IgD-negative memory B cell (primary cell): ENCODE data around the gene ASMTL. TPM values are rescaled to one million over a fixed set of nuclear protein-coding genes. Genes with fewer than 3 reads are reported as not detected.
"Not testable (repeated sequence)": the region's sequence is repeated elsewhere in the genome, so short reads cannot be mapped to it uniquely, and the experiment has no call there.

Source experiments
- H3K27ac Mint-ChIP-seq, 3 donors: one replicate each; pipeline ENCODE4 v1.8.0; 2020 to 2022; ENCODE audit warnings: mild to moderate bottlenecking in 3 of 3, mixed read lengths in 3 of 3, moderate library complexity in 1 of 3
- H3K27me3 Mint-ChIP-seq: one replicate; pipeline ENCODE4 v1.8.0; 2021; ENCODE audit warnings: mixed read lengths
- H3K36me3 Mint-ChIP-seq: one replicate; pipeline ENCODE4 v1.8.0; 2020; ENCODE audit warnings: mild to moderate bottlenecking, mixed read lengths
- H3K4me1 Mint-ChIP-seq, 3 donors: one replicate each; pipeline ENCODE4 v1.8.0; 2020 to 2022; ENCODE audit warnings: mixed read lengths in 3 of 3, mild to moderate bottlenecking in 1 of 3
- H3K4me3 Mint-ChIP-seq, 4 donors: one replicate each; pipeline ENCODE4 v1.8.0; 2020 to 2022; ENCODE audit warnings: mild to moderate bottlenecking in 4 of 4, mixed read lengths in 4 of 4, moderate library complexity in 3 of 4
- H3K9me3 Mint-ChIP-seq, 3 donors: one replicate each; pipeline ENCODE4 v1.8.0; 2020 to 2021; ENCODE audit warnings: mixed read lengths in 3 of 3, mild to moderate bottlenecking in 1 of 3
- polyA plus RNA-seq: library from polyadenylated mRNA; unstranded; fragments of 300-500 nt; fragmentation: Illumina TruSeq; gene quantifications from one replicate; pipeline ENCODE4 v1.2.3, GENCODE V29; 2021

Gene ASMTL
- polyA plus RNA-seq, 1 donor from 2014 or later = 50.1 TPM

DNA sequence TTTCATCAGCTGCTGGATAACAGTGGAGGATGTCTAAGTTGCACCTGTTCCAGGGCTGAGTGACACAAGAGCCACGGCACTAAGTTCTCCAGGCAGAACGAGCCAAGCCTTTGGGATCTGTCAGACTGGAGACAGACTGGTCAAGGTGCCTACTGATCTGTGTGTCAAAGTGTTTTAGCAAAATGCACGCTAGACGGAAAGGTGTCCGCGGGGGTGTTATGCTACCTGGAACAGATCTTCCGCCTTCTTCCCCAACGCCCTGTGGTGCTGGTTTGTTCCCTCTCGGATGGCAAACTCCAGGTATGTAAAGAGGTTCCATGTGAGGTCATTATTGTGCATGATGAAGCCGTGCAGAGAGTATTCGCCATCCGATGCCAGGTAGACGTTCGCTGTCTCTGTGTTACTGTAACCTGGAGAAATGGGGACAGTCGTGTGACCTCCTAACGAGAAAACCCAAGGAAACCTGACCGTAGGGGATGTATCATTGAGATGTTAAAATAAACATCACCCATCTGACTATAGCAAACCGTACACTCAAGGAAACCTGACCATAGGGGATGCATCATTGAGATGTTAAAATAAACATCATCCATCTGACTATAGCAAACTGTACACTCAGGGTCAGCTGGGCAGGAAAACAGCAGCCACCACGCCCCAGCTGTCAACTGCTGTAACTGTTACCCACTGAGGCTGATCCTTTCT, 31.1 kb downstream of the ASMTL start:
- Mint-ChIP-seq H3K27ac (no peak overlapping the region), H3K4me3 (no peak overlapping the region), H3K4me1 (peaks cover 0 to 4% (median 0%) of the 10 kb centered on the region in 3 donors), H3K27me3 (no peaks in the 10 kb centered on the region), H3K9me3 (peaks cover 0 to 4% (median 3%) of the 10 kb centered on the region in 3 donors), H3K36me3 (peaks cover 11% of the 10 kb centered on the region)

DNA sequence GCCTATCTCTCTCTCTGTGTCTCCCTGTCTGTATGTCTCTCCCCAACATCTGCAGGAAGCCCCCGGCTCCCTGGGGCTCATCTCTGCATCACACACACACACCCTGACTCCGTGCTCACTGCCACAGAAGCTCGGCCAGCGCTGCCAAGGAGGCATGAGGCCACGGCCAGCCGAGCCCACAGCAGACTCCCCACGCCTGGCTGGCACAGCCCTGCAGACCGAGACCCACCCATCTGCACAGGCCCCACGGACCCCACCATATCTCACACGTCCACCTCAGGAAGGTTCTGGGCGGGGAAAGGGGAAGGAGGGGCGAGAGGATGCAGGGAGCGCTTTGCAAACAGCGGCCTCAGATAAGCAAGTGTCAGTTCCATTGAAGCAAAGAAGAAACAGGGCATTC, 32.3 kb downstream of the ASMTL start:
- Mint-ChIP-seq H3K27me3 (no peaks in the 10 kb centered on the region), H3K36me3 (peaks cover 11% of the 10 kb centered on the region), H3K4me1 (peaks cover 0 to 4% (median 0%) of the 10 kb centered on the region in 3 donors), H3K4me3 (no peak overlapping the region), H3K9me3 (peaks cover 0 to 4% (median 3%) of the 10 kb centered on the region in 3 donors), H3K27ac (peak overlapping the region in 1 of 3 donors; percentile 30)

DNA sequence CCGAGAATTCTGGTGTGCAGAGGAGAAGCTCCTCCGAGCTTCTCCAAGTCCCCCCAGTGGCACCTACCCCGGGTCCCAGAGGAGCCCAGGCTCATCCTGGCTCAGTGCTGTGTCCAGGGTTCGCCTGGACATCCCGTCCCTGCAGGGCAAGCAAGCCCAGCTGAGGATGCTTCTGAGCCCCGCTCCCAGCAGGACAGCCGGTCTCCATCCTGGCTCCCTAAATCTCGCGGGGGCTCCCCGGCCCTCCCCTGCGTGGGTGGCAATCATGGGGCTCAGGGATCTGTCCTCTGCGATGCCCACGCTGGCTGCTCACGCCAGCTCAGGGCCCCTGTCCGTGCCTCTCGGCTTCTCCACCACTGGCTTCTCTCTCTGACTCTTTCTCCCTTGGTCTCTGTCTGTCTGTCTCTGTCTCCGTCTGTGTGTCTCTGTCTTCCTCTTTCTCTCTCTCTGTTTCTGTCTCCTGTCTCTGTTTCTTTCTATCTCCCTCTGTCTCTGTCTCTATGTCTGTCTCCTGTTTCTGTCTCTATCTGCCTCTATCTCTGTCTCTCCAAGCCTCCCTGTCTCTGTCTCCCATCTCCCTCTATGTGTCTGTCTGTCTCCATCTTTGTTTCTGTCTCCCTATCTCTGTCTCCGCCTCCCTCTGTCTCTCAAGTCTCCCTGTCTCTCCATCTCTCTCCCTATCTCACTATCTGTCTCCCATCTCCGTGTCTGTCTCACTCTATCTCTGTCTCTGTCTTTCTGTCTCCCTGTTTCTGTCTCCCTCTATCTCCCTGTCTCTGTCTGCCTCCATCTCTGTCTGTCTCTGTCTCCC, 33.0 kb downstream of the ASMTL start:
- peak overlapping the region in 1 of 4 donors; percentile 48 for H3K4me3 Mint-ChIP-seq

DNA sequence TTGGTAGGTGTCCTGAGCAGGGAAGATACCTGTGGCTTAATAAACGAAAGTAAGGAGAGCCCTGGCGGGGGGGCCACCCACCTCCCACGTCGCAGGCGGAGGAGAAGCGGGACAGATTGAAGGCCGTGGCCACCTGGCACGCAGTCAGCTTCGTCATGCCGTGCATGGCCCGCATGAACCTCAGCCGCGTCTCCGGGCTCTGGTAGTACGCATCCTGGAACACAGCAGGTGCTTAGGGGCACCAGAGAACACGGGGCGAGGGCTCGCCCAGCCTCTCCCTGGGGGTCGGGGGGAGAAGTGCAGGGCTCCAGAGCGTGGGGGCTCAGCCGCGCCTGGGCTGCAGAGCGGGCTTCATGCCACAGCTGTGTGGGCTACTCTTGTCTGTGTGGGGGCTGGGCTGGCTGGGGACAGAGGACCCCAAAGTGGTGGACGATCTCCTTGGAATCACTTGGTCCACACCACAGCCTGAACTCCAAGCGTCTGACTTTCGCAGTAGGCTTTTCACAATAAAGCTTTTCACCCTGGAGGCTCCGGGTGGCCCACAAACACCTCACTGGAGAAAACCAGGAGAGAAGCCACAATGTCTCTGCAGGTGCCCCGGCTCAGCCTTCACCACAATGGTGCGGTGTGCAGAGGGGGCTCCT, 33.7 kb downstream of the ASMTL start:
- H3K4me1 Mint-ChIP-seq = peaks cover 0 to 4% (median 0%) of the 10 kb centered on the region in 3 donors
- H3K36me3 Mint-ChIP-seq = peaks cover 13% of the 10 kb centered on the region
- H3K4me3 Mint-ChIP-seq = no peak overlapping the region
- H3K27me3 Mint-ChIP-seq = no peaks in the 10 kb centered on the region
- H3K9me3 Mint-ChIP-seq = peaks cover 0 to 3% (median 3%) of the 10 kb centered on the region in 3 donors
- H3K27ac Mint-ChIP-seq = peak overlapping the region in 1 of 3 donors; percentile 10

More for the DNA sequence above, 33.0 kb downstream of the ASMTL start:
- peaks cover 11% of the 10 kb centered on the region for H3K36me3 Mint-ChIP-seq
- H3K27me3 Mint-ChIP-seq = no peaks in the 10 kb centered on the region
- peaks cover 0 to 4% (median 3%) of the 10 kb centered on the region in 3 donors for H3K9me3 Mint-ChIP-seq
- H3K27ac Mint-ChIP-seq = peak overlapping the region in 1 of 3 donors; percentile 30
- H3K4me1 Mint-ChIP-seq = peaks cover 0 to 4% (median 0%) of the 10 kb centered on the region in 3 donors

DNA sequence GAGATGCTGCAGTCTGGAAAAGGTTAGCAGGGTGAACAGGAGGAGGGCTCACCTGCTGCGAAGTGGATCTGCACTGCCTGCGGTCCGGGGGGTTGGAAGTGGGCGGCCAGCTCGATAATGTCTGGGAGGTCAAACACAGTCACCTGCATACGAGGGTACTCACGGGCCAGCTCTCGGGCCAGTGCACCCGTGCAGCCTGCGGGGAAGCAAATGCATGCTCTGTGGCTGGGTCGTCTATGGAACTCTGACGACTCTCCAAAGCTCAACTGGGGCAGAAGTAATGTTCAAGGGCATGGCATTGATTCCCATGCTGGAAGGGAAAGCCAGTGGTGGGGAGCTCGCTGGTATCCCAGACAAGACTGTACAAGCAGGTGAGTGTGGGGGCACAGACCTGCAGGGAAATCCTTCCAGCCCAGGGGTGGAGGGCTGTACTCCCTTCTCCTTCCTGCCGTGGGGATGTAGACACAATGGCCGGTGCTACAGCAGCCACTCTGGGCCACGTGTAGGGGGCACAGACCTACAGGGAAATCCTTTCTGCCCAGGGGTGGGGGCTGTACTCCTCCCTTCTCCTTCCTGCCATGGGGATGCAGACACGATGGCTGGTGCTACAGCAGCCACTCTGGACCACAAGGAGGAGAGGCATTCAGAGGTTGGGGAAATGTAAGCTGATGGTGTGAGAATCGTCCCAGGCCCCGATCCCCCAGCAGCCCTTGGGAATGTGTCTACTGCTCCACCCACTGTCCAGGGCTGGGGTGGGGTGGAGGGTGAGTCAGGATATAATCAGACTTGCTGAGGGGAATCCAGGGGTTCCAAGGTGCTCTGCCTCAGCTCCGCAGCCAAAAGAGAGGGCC, 34.6 kb downstream of the ASMTL start:
- Mint-ChIP-seq H3K4me3 (no peak overlapping the region), H3K27me3 (no peaks in the 10 kb centered on the region), H3K9me3 (peaks cover 0 to 3% (median 3%) of the 10 kb centered on the region in 3 donors), H3K27ac (peak overlapping the region in 1 of 3 donors; percentile 10), H3K36me3 (peaks cover 16% of the 10 kb centered on the region), H3K4me1 (peaks cover 0 to 5% (median 0%) of the 10 kb centered on the region in 3 donors)

DNA sequence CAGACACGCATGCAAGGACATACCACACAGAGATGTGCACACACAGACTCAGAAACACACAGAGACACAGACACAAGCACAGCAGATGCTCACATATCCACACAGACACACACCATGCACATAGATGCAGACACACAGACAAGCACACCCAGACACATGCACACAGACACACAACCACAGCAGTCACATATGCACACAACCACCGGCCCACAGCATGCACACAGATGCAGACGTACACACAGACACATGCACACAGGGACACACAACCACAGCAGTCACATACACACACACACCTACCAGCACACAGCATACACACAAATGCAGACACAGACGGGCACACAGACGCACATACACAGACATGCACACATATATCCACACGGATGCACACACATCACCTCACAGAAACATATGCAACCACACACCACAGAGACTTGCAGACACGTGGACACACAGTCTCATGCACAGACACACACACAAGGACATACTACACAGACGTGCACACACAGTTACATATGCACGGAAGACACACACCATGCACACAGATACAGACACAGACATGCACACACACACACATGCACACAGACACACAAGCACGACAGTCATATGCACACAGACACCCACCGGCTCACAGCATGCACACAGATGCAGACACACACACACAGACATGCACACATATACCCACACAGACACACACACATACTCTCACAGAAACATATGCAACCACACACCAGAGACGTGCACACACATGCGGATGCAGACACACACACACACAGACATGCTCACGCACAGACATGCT, 35.5 kb downstream of the ASMTL start:
- Mint-ChIP-seq H3K9me3 (peaks cover 0 to 3% (median 3%) of the 10 kb centered on the region in 3 donors), H3K4me1 (peaks cover 0 to 5% (median 0%) of the 10 kb centered on the region in 3 donors), H3K4me3 (no peak overlapping the region), H3K27me3 (no peaks in the 10 kb centered on the region), H3K27ac (no peak overlapping the region), H3K36me3 (peaks cover 16% of the 10 kb centered on the region)

DNA sequence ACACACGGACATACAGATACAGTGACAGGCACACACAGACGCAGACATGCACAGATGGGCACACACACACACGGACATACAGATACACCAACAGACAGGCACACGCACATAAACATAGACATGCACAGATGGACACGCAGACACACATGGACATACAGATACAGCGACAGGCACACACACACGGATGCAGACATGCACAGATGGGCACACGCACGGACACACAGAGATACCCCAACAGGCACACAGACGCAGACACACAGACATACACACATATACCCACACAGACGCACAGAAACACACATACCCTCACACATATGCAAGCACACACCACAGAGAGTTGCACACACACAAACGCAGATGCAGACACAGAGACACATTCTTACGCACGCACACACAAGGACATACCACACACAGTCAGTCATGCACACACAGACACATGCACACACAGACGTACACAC, 36.4 kb downstream of the ASMTL start:
- H3K27me3 Mint-ChIP-seq = no peaks in the 10 kb centered on the region
- H3K27ac Mint-ChIP-seq = no peak overlapping the region
- peaks cover 0 to 3% (median 0%) of the 10 kb centered on the region in 3 donors for H3K9me3 Mint-ChIP-seq
- H3K4me3 Mint-ChIP-seq = no peak overlapping the region
- peaks cover 0 to 5% (median 0%) of the 10 kb centered on the region in 3 donors for H3K4me1 Mint-ChIP-seq
- H3K36me3 Mint-ChIP-seq = peaks cover 12% of the 10 kb centered on the region

DNA sequence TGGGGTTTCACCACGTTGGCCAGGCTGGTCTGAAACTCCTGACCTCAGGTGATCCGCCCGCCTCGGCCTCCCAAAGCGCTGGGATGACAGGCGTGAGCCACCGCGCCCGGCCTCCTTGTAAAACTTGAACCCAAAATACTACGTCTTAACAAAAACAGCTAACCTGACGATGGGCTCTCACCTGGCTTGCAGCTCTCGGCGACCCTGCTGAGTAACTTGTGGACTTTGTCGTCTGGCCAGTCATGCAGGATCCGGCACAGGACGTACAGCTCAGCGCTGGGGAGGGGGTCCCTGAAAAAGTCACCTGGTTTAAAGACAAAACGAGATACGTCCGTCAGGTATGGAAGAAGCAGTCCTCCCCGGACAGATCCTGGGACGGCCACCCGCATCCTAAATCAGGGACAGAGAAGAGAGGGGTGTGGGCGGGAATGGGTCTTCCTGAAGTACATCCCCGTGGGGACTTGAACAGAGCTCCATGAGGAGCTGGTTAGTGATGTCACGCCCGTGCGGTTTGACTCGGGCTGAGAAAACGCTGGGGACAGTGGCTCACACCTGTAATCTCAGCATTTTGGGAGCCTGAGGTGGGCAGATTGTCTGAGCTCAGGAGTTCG, 40.1 kb downstream of the ASMTL start:
- H3K9me3 Mint-ChIP-seq = no peaks in the 10 kb centered on the region
- H3K27ac Mint-ChIP-seq = peak overlapping the region in 2 of 3 donors; percentile 46 to 78
- H3K4me3 Mint-ChIP-seq = no peak overlapping the region
- H3K36me3 Mint-ChIP-seq = peaks cover 7% of the 10 kb centered on the region
- peaks cover 0 to 2% (median 0%) of the 10 kb centered on the region in 3 donors for H3K4me1 Mint-ChIP-seq
- no peaks in the 10 kb centered on the region for H3K27me3 Mint-ChIP-seq

DNA sequence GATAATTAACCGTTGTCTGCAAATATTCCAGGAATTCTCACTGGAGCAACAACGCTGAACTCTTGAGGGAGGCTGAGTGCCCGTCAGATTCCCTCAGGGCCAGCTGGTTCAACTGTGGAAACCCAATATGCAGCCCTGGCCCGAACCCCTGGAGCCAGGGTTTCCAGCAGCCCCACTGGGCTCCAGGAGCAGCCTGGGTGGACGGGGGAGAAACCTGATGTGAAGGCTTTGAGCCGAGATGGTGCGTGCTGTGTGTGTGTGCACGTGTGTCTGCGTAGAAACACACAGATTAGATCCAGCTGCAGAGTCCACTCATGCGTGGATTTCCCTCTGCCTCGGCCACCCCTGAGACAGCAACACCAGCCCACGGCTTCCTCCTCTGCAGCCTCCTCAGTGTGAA, 41.4 kb downstream of the ASMTL start:
- Mint-ChIP-seq H3K4me3 (no peak overlapping the region), H3K4me1 (peaks cover 0 to 2% (median 0%) of the 10 kb centered on the region in 3 donors), H3K27me3 (no peaks in the 10 kb centered on the region), H3K27ac (peak overlapping the region in 1 of 3 donors; percentile 49), H3K9me3 (no peaks in the 10 kb centered on the region), H3K36me3 (peaks cover 7% of the 10 kb centered on the region)

DNA sequence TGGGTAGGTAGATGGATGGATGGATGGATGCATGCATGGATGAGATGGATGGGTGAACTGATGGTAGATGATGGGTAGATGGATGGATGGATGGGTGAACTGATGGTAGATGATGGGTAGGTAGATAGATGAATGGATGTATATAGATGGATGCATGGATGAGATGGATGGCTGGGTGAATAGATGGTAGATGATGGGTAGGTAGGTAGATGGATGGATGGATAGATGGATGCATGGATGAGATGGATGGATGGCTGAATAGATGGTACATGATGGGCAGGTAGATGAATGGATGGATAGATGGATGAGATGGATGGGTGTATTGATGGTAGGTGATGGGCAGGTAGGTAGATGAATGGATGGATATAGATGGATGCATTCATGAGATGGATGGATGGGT, 45.7 kb downstream of the ASMTL start:
- Mint-ChIP-seq H3K9me3 (no peaks in the 10 kb centered on the region), H3K27ac (no peak overlapping the region)

DNA sequence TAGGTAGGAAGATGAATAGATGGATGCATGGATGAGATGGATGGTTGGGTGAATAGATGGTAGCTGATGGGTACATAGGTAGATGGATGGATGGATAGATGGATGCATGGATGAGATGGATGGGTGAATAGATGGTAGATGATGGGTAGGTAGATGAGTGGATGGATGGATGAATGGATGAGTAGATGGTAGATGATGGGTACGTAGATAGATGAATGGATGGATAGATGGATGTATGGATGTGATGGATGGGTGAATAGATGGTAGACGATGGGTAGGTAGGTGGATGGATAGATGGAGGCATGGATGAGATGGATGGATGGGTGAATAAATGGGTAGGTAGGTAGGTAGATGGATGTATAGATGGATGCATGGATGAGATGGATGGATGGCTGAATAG, 46.9 kb downstream of the ASMTL start:
- not testable (repeated sequence) for H3K36me3 Mint-ChIP-seq, H3K9me3 Mint-ChIP-seq, H3K4me1 Mint-ChIP-seq, H3K27me3 Mint-ChIP-seq, H3K27ac Mint-ChIP-seq, H3K4me3 Mint-ChIP-seq

More for the DNA sequence above, 45.7 kb downstream of the ASMTL start:
- Mint-ChIP-seq H3K4me1 (no peaks in the 10 kb centered on the region), H3K27me3 (no peaks in the 10 kb centered on the region), H3K4me3 (no peak overlapping the region), H3K36me3 (peaks cover 1% of the 10 kb centered on the region)

DNA sequence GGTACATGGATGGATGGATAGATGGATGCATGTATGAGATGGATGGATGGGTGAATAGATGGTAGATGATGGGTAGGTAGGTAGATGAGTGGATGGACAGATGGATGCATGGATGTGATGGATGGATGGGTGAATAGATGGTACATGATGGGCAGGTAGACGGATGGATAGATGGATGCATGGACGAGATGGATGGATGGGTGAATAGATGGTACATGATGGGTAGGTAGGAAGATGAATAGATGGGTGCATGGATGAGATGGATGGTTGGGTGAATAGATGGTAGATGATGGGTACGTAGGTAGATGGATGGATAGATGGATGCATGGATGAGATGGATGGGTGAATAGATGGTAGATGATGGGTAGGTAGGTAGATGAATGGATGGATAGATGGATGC, 48.8 kb downstream of the ASMTL start:
- not testable (repeated sequence) for H3K9me3 Mint-ChIP-seq, H3K36me3 Mint-ChIP-seq

DNA sequence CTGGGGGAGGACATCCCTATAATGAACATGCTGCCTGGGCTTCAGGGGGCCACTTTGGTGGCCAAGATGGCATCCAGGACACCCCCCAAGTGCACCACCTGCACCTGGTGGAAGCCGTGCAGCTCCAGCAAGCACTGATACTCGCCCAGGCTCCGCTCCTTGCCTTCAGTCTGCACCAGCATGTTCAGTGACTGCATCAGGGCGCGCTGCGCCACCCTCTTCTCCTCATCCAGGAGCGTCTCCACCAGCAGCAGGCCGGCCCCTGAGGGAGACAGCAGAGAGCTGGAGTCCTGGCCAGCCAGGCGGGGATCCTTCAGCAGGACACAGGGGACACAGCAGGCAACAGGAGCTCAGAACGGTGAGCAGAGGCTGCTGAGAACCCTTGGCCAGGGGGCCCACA, 49.5 kb downstream of the ASMTL start:
- Mint-ChIP-seq H3K4me3 (no peak overlapping the region), H3K27ac (no peak overlapping the region), H3K27me3 (no peaks in the 10 kb centered on the region), H3K9me3 (no peaks in the 10 kb centered on the region), H3K4me1 (no peaks in the 10 kb centered on the region), H3K36me3 (no peaks in the 10 kb centered on the region)

More for the DNA sequence above, 48.8 kb downstream of the ASMTL start:
- not testable (repeated sequence) for H3K27ac Mint-ChIP-seq, H3K4me3 Mint-ChIP-seq, H3K4me1 Mint-ChIP-seq, H3K27me3 Mint-ChIP-seq
